Activated gamma-delta T cell treated with Interleukin-2 at 50 U/mL for 16 hours (primary cell): ENCODE data around the gene TRAF2.
A peak's percentile ranks its signal among the peaks of the same experiment; 100 is the strongest.

Experiments used
- DNase-seq: peaks from one replicate; pipeline ENCODE4 v3.0.0-alpha.2; 2020

Gene TRAF2

DNA sequence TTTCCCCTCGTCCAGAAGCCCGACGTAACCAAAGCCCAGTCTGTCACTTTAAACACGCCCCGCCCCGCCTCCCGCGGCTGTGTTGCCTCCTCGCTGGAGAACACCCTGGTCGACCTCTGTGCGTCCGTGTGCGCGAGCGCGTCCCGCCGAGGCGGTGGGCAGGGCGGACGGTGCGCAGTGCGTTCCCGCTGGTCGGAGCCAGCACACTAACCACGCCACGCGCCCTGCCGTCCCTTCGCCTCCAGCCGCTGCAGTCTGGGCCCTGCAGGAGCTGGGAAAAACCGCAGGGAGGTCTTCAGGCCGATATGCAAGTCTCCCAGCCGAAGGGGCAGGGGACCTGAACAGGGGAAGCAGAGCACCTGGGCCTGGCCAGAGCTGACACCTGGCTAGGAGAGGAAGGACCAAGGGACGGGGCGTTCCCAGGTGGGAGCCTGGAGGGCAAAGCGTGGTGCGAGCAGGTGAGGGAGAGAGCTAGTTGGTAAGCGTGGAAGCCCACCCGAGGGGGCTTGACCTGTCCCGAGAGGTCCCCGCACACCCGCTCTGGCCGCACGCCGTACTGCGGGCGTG, 38.4 kb upstream of the TRAF2 start:
- DNase-seq = peak; percentile 68

DNA sequence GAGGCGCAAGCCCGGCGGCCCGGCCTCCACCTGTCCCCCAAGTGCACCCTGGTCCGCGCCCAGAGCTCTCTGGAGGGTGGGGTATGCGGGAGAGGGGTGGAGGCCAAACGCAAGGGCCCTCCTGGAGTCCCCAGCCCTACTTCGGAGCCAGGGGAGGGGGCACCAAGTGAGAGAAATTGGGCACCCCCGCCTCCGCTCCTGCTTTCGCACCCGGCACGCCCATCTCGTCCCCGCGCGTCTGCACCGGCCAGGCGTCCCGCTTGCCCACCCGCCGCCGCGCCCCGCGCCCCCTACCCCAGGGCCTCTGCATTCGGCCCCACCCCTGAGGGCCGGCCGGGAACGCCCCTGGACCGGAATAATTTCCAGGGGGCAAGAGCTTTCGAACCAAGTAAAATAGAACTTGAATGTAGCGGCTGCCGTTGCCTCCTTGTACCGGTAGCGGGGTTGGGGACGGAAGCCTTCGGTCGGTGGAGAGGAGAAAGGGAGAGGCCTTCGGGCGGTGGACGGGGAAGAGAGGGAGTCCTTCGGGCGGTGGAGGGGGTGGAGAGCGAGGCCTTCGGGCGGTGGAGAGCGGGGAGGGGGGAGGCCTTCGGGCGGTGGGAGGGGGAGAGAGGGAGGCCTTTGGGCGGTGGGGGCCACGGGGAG, 37.8 kb upstream of the TRAF2 start:
- no peak for DNase-seq

DNA sequence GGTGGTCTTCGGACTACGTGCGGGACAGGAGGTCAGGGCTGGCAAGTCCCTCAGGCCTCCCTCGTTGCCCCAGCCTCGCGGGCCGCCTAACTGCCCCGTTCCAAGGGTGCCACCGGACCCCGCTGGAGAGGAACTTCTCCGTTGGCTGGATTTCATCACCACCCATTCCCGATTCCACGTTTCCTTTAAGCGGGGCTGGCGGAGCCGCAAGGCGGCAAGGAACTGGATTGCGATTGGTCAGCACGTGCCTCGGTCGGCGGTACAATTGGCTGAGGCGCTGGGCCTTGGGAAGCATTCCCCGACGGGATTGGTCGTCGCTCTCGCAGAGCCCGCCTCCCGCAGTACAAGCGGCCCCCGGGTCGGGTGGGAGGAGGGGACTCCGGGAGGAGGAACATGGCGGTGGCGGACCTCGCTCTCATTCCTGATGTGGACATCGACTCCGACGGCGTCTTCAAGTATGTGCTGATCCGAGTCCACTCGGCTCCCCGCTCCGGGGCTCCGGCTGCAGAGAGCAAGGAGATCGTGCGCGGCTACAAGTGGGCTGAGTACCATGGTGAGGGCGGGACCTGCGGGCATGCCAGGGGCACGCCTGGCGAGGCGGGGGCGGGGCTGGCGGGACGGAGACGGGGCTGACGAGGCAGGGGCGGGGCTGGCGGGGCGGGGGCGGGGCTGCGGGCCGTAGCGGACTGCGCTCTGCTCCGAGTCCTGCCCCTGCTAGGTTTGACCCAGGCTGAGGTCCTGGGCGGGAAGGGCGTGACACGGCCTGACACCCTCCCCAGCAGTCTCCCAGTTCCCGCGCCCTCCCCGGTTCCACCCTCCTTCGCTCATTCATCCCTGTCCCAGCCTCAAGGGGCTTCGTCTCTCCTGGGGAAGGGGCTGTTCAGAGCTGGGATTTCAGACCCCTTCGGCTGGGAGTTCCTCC, 37.0 kb upstream of the TRAF2 start, which contains the start of gene PHPT1:
Gene PHPT1, plus strand, starts transcription at position 372 of the 922 bp plus-strand sequence. Its CDS starts 22 bp downstream, at position 394.
- peak; percentile 95 for DNase-seq

DNA sequence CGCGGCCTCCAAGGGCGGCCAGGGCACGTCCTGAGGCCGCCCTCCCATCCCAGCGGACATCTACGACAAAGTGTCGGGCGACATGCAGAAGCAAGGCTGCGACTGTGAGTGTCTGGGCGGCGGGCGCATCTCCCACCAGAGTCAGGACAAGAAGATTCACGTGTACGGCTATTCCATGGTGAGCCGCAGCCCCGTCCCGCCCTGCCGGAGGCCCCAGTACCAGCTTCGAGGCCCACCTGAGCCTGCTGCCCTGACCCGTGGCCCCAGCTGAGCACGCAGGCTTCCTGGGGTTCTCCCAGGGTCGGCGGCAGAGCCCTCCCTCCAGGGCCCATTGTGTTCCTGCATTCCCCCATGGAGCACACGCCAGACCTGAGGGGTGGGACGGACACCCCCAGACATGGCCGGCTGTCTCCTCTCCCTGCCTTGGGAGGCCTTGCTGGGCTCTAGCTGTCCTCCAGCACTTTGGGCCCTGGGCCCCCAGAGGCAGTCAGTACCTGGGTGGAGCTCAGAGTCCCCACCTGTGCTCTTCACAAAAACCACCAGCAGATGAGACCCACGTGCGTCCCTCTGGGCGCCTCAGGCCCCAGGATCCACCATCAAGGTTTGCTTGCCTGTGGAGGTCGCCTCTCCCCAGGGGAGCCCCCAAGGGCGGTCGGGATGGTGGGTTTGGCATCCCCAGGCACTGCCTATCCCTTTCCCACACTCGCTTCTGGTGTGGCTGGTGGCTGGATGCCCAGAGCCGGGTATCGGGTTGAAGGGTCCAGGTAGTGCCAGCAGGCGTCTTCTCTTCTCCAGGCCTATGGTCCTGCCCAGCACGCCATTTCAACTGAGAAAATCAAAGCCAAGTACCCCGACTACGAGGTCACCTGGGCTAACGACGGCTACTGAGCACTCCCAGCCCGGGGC, 36.1 kb upstream of the TRAF2 start:
- DNase-seq = no peak

DNA sequence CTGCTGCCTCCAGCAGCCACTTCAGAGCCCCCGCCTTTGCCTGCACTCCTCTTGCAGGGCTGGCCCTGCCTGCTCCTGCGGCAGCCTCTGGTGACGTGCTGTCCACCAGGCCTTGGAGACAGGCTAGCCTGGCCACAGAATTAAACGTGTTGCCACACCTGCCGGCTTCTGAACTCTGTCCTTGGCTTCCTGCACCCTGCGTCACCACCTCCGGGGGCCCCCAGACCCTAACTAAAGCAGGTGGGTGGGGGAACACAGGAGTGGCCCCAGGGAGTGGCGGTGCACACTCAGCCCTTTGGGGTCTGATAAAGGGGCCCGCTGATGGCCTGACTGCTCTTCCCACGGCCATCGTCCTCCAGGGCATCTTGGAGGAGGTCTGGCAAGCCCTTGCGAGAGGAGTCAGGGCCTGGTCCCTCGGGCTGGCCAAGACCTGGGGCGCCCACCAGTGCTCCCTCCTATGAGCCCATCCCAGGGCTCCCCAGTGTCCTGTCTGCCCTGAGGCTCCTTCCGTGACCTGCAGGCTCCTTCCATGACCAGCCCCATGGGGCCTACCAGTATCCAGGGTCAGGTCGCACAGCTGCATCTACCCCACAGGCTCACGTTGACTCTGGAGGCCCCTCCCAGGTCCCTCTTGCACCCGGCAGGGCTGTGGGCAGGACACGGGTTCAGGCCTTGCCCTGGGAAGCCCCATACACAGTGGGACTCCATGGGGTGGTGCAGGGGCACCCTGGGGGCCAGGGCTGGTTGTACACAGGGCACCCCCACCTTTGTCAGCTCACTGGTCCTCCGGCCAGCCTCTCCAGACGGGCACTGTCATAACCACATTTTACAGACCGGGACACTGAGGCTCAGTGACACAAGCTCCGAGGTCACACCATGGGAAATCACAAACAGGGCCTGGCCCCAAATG, 35.2 kb upstream of the TRAF2 start:
- DNase-seq = no peak

DNA sequence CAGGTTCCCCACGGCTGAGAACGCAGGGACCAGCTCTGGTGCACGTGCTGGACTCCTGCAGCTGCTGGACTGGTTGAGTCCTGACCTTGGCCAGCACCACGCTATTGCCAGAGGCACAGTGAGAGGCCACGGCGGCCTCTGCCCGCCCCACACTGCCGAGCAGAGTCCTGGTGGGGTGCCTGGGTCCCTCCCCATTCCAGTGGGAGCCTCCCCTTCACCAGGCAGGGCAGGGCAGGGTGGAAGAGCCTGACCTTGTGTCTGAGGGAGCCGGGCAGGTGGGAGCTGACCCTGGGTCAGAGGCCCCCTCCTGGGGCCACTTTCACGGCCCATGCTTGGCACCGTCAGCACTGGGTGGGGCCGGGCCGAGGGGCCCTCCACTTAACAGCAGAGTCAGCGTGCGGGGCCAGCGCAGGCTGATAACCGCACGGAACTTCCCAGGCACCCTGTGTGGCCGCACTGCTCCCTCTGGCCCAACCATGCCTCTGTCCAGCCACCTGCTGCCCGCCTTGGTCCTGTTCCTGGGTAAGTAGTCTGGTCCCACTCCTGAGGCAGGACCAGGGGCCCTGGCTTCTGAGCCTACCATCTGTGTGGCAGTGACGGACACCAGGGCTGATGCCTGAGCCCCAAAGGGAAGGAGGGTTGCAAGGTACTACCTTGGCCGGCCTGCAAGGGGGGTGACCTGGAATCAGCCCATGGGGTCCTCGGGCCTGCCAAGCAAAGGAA, 34.2 kb upstream of the TRAF2 start, which contains the start of gene MAMDC4:
Gene MAMDC4, plus strand, starts transcription at position 406 of the 723 bp plus-strand sequence. Its CDS starts 71 bp downstream, at position 477.
- DNase-seq = no peak

DNA sequence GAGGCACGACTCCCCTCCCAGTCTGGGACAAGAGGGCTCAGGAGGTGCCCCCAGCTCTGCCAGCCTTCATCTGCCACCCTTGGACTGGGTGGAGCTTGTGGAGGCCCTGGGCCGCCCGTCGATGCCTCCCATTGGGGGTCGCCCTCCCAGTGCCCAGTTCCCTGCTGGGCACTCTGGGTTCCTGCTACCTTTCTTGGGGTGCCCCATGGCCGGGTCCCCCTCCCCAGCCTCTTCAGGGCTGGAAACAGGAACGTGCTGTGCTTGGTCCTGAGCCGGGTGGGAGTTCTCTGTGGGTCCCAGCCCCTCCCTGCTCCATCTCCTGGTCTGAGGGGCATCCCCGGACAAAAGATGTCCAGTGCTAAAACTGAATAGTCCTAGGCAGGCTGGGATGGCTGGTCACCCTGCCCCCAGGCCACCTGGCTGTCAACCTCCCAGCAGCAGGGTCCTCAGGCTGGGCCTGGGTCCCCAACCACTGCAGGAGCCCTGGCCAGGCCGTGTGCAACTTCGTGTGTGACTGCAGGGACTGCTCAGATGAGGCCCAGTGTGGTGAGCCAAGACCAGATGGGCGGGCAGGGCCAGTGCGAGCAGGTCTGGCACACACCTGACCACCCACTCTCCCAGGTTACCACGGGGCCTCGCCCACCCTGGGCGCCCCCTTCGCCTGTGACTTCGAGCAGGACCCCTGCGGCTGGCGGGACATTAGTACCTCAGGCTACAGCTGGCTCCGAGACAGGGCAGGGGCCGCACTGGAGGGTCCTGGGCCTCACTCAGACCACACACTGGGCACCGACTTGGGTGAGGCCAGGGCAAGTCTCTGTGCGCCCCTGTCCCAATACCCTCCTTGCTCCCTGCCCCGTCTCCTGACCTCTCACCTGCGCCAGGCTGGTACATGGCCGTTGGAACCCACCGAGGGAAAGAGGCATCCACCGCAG, 33.4 kb upstream of the TRAF2 start:
- DNase-seq = no peak

DNA sequence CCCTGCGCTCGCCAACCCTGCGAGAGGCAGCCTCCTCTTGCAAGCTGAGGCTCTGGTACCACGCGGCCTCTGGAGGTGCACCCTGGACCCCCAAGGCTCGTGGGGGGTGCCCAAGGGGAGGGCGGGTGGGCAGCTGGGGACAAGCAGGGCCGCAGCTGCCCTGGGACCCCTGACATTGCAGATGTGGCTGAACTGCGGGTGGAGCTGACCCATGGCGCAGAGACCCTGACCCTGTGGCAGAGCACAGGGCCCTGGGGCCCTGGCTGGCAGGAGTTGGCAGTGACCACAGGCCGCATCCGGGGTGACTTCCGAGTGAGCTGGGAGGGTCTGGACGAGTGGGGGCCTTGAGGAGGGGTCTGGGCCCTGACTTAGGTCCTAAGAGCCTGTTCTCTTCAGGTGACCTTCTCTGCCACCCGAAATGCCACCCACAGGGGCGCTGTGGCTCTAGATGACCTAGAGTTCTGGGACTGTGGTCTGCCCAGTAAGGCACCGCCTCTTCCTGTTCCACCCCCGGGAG, 32.7 kb upstream of the TRAF2 start:
- no peak for DNase-seq

DNA sequence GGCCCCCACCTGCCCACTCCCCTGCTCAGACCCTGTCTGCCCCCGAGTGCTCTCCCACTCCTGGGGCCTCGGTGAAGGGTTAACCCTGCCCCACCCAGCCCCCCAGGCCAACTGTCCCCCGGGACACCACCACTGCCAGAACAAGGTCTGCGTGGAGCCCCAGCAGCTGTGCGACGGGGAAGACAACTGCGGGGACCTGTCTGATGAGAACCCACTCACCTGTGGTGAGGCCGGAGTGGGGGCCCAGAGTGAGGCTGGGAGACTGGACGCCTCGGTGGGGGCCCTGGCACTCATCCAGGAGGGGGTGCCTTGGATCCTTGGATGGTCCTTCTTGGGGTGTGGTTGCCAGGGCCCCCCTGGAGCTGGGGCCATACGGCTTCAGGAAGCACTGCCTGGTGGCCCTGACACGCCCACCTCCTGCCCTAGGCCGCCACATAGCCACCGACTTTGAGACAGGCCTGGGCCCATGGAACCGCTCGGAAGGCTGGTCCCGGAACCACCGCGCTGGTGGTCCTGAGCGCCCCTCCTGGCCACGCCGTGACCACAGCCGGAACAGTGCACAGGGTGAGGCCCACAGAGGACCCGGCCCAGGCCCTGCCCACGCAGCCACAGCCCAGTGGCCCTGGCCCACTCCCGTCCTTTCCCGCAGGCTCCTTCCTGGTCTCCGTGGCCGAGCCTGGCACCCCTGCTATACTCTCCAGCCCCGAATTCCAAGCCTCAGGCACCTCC, 32.0 kb upstream of the TRAF2 start:
- no peak for DNase-seq

DNA sequence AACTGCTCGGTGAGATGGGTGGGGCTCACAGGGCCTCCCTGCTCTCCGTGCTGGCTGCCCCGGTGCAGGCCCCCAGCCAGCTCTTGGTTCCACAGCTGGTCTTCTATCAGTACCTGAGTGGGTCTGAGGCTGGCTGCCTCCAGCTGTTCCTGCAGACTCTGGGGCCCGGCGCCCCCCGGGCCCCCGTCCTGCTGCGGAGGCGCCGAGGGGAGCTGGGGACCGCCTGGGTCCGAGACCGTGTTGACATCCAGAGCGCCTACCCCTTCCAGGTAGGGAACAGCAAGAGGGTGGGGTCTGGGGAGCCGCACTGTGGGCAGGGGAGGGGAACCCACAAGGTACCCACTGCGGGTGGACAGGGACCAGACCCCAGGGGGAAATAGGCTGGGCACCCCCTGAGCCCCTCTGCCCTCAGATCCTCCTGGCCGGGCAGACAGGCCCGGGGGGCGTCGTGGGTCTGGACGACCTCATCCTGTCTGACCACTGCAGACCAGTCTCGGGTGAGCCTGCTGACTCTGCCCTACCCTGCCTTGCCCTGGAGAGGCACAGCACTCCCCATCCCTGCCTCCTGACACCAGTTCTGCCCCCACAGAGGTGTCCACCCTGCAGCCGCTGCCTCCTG, 31.4 kb upstream of the TRAF2 start:
- no peak for DNase-seq

DNA sequence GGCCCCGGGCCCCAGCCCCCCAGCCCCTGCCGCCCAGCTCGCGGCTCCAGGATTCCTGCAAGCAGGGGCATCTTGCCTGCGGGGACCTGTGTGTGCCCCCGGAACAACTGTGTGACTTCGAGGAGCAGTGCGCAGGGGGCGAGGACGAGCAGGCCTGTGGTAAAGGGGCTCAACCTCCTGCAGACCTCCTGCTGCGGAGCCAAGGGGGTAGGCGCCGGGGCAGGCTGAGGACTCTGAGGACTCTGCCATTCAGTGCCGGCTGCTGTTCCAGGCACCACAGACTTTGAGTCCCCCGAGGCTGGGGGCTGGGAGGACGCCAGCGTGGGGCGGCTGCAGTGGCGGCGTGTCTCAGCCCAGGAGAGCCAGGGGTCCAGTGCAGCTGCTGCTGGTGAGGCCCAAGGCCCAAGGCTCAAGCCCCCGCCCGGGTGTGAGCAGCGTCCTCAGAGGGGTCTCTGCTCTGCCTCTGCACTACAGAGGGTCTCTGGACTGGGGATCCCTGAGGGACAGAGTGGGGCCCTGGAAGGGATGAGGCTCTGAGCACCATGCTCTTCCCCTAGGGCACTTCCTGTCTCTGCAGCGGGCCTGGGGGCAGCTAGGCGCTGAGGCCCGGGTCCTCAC, 30.7 kb upstream of the TRAF2 start:
- DNase-seq = no peak

DNA sequence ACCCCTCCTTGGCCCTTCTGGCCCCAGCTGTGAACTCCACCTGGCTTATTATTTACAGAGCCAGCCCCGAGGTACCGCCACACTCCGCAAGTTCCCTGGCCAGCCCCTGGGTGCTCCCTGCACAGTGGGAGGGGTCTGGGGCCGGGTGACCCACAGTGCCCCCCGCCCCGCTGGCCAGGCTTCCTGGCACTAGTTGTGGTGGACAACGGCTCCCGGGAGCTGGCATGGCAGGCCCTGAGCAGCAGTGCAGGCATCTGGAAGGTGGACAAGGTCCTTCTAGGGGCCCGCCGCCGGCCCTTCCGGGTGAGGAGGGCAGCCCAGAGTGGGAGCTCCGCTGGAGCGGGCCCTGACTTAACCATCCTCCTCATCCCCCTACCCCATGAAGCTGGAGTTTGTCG, 30.2 kb upstream of the TRAF2 start:
- no peak for DNase-seq

DNA sequence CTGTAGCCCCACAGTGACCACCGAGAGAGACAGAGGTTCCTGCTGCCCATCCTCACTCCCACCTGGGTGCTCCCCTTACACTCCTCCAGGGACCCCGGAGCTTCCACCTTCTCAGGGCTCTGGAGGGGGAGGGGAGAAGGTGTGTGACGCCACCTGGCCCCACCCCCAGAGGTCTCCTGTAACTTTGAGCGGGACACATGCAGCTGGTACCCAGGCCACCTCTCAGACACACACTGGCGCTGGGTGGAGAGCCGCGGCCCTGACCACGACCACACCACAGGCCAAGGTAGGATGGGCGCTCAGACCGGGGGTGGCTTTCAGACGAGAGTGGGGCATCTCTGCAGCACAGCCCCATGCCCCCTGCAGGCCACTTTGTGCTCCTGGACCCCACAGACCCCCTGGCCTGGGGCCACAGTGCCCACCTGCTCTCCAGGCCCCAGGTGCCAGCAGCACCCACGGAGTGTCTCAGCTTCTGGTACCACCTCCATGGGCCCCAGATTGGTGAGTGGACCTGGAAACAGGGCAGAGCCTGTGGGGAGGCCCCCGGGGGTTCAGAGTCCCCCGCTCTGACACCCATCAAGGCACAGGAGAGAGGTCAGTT, 29.7 kb upstream of the TRAF2 start:
- DNase-seq = no peak

DNA sequence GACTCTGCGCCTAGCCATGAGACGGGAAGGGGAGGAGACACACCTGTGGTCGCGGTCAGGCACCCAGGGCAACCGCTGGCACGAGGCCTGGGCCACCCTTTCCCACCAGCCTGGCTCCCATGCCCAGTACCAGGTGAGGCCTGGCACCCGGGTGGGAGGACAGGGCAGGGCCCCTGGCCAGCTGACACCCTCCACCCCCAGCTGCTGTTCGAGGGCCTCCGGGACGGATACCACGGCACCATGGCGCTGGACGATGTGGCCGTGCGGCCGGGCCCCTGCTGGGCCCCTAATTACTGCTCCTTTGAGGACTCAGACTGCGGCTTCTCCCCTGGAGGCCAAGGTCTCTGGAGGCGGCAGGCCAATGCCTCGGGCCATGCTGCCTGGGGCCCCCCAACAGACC, 29.1 kb upstream of the TRAF2 start:
- no peak for DNase-seq

DNA sequence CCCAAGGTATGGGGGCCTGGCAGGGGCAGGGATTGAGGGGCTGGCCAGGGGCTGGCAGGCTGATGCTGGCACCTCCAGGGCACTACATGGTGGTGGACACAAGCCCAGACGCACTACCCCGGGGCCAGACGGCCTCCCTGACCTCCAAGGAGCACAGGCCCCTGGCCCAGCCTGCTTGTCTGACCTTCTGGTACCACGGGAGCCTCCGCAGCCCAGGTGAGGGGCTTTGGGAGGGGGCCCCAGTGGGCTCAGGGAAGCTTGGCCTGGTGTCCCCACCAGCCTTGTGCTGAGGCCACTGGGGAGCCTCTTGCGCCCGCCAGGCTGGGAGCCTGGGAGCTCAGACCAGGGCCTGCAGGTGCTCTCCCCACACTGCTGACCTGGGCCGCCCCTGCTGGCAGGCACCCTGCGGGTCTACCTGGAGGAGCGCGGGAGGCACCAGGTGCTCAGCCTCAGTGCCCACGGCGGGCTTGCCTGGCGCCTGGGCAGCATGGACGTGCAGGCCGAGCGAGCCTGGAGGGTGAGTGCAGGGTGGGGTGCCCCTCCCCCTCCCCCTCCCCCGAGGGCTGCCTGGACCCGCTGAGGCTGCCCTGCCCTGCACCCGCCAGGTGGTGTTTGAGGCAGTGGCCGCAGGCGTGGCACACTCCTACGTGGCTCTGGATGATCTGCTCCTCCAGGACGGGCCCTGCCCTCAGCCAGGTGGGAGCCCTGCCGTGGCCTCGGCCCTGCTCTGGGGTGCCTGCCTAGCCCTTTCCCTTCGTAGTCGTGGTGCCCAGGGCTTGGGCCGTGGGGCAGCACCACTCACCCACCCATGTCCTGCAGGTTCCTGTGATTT, 28.5 kb upstream of the TRAF2 start:
- no peak for DNase-seq

DNA sequence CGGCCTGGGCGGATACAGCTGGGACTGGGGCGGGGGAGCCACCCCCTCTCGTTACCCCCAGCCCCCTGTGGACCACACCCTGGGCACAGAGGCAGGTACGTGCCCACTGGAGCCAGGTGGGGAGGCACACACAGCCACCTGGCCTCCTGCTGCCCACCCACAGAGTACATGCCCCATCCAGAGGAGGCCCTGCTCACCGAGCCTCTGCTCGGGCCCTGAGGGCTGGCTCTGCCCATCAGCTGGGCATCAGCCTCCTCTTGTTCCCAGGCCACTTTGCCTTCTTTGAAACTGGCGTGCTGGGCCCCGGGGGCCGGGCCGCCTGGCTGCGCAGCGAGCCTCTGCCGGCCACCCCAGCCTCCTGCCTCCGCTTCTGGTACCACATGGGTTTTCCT, 27.9 kb upstream of the TRAF2 start:
- no peak for DNase-seq
